ENCODE measurements around the gene PRSS56.

Gene PRSS56

GRCh38 chr2:232543928-232544631, 23.9 kb downstream of the PRSS56 start:
- ChIA-PET CTCF (no interaction called here), POLR2A (no interaction called here)
- TF ChIP-seq CTCF (IDR thresholded peaks at IDR 0.05; ENCODE audit: control extremely low read depth, extremely low read depth, low read depth, missing control alignments) = no peak
- DNase-seq (ENCODE audit: extremely low spot score) = no peak

GRCh38 chr2:232544674-232545073, 24.5 kb downstream of the PRSS56 start:
- no peak for TF ChIP-seq CTCF (IDR thresholded peaks at IDR 0.05; ENCODE audit: control extremely low read depth, extremely low read depth, low read depth, missing control alignments)
- DNase-seq (ENCODE audit: extremely low spot score) = no peak
- POLR2A ChIA-PET = no interaction called here
- CTCF ChIA-PET = no interaction called here

- TF ChIP-seq CTCF (IDR thresholded peaks at IDR 0.05; ENCODE audit: control extremely low read depth, extremely low read depth, low read depth, missing control alignments) = no peak
- no peak for DNase-seq (ENCODE audit: extremely low spot score)
- ChIA-PET CTCF (interaction anchor here (1.0 kb wide), 1 partner anchor 99 kb away, joined by 3 read pairs; no protein-coding TSS in a partner anchor), POLR2A (no interaction called here)
These were observed 25.6 kb downstream of the PRSS56 start for GRCh38 chr2:232545511-232546375.

GRCh38 chr2:232547991-232548390, 27.8 kb downstream of the PRSS56 start:
- no peak for DNase-seq (ENCODE audit: extremely low spot score)
- POLR2A ChIA-PET = no interaction called here
- CTCF ChIA-PET = no interaction called here
- TF ChIP-seq CTCF (IDR thresholded peaks at IDR 0.05; ENCODE audit: control extremely low read depth, extremely low read depth, low read depth, missing control alignments) = no peak

GRCh38 chr2:232549655-232550353, 29.6 kb downstream of the PRSS56 start:
- TF ChIP-seq CTCF (IDR thresholded peaks at IDR 0.05; ENCODE audit: control extremely low read depth, extremely low read depth, low read depth, missing control alignments) = no peak
- POLR2A ChIA-PET = no interaction called here
- DNase-seq (ENCODE audit: extremely low spot score) = no peak
- CTCF ChIA-PET = no interaction called here

Data from GM10248 (cell line).